Measurements from ENCODE around the gene NRG2.

DNA sequence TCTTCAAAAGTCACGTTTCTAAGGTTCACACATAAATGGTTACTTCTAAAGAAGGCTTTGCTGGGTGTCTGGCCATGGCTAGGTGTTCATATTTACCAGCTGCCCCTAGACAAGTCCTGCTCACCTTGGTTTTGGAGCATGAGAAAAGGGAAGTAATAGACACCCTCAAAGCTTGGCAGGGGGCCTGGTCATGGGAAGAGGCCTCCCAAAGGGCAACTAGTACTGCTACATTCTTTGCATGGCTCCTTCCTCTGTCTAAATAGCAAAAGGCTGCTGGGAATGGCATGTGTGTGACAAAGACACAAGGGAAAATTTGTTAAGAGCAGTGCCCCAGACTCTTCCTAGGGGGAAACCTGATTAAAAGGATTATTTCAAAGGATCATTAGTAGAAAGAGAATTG is 93.4 kb downstream of the NRG2 start:
- TF ChIP-seq EZH2 (IDR thresholded peaks at IDR 0.05) (no peak), POLR2AphosphoS5 (IDR thresholded peaks at IDR 0.05; ENCODE audit: borderline replicate concordance, low read depth, low read length) (no peak), FOXP2 (optimal IDR thresholded peaks at IDR 0.05; ENCODE audit: control extremely low read depth, extremely low read length, insufficient read depth) (no peak)

Data from SK-N-MC (cell line).